HG03457 (cell line): ENCODE measurements around the gene YOD1.

ENCODE experiments used
- ATAC-seq: cut with Tn5 transposase; IDR thresholded peaks from one replicate; pipeline ENCODE4 v1.9.1; 2021; ENCODE audit warnings: moderate number of reproducible peaks; ENCODE audit not compliant: unreplicated experiment

The YOD1 gene

GRCh38 chr1:207028884-207029650 lies 21.9 kb downstream of the YOD1 start:
- ATAC-seq = no peak

GRCh38 chr1:207027921-207028320 lies 23.1 kb downstream of the YOD1 start:
- ATAC-seq = no peak

DNA sequence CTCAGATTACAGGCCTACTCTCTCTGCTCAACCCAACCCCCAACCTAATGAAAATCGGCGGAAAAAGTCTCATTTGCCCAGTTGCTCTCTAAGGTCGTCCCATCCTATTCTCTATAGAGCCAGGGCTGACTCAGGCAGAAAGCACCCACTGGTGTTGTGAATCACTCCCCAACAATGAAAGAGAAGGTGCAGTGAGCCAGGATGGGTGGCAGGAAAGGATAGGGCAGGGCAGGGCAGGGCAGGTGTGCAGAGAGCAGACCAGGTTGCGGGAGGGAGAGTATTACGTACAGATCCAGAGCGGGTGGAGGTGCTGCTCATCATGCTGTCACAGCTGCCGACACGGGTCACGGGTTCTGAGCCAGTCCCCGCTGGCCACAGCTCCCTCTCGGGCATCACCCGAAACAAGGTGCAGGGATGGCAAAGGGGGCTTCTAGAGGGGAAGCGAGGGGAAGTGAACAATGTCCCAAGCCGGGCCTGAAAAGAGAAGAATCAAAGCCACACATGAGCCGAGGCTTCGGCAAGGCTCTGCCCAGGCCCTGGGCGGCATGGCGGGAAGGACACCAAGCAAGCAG lies 23.7 kb downstream of the YOD1 start:
- ATAC-seq = no peak

- no peak for ATAC-seq
Observed at GRCh38 chr1:207026104-207026534, 24.9 kb downstream of the YOD1 start.

- no peak for ATAC-seq
Observed at GRCh38 chr1:207025146-207025880, 25.7 kb downstream of the YOD1 start.

DNA sequence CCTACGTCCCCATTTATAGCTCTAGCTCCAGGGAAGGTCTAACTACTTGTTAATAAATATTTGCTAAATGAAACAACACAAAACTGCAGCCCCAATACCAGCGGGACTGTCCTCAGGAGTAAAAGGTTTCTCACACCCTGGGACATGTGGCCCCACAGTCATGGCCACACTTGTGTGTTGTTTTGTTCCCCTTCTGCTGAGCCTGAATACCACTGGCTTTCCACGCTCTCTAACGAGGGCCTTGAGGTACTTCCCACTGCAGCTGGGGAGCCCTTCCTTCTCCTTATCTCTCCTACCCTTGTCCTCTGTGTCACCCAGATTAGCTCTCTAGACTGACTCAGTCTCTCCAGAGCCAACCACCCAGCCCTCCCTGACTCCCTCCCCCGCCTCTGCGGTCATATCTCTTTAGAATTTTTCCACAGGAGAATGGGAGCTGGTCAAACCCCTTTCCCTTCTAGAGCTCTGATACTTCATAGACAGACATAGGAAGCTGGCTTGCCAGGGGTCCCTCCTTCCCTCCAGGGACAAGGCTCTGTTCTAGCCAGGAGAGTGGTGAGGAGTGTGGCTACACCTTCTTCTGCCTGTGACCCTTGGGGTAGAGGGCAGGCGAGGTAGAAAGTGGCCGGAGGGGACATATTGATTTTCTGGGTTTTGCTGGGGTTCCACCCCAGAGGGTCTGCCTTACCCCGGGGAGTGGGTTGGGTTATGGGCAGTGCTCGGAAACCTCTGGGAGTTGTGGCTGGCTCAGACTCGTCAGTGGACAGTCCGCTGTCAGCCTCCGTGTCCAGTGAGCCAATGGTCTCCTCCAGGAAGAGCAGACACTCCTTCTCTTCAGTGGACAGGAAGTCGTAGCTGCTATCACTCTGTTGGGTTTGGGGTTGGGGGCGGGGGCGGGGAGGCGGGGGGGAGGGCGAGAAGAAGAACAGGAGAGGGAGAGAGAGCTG lies 26.5 kb downstream of the YOD1 start:
- ATAC-seq = no peak

DNA sequence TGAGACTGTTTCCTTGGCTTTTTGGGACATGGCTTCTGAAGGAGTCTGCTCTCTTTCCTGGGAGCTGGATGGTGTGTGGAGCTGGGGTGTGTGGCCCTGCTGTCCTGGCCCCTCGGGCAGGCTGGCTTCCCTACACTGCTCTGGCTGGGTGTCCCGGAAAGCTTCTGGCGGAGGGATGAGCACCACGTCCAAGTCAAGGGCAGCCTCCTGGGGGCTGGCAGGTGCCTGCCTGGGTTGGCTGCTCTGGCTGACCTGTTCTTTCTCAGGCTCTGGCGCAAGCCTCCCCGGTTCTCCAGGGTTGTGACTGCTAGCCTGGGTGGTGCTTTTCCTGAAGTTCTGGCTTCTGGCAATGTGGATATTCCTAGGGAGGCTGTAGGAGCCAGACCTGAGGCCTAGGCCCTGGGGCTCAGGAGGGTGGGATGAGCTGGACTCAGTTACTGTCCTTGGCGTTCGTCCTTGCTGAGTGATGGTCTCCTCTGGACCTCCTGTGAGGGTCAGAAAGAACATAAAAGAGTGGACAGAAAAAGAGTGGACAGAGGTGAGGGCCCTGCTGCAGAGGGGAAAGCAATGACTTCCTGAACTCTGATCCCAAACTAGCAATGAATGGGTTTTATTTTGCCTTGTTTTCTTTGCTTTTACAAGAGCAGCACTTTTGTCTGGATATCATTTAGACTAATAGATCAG lies 27.9 kb downstream of the YOD1 start:
- ATAC-seq = no peak

DNA sequence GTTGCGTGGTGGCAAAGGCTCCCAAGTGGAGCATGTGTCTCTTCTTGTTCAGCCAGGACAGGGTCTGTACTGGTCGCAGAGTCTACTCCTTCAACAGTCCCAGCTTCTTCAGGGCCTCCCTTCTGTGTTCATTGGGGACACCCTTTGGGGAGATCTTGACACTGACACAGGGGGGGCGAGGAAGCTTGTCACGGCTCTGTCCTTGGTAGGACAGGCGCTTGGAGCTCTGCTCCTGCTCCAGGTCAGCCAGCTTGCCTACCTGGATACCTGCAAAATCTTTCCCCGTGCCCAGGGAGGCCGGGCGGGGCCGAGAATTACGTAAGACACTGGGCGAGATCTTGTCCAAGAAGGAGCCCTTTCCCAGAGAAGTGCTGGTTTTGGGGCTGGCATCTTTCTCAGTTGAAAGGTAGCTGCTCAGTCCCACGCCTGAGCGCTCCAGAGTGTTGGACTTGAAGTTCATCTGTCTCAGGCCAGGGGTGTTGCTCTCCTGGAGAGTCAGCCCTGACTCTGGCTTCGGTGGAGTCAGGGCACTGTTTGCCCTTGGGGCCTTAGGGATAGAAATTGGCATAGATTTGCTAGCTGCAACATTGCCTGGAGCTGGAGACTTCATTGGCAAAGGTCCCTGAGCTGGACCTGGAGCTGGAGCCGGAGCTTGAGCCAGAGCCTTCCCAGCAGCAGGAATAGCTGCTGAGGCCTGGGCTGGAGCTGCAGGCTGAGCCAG lies 29.0 kb downstream of the YOD1 start:
- ATAC-seq = no peak

DNA sequence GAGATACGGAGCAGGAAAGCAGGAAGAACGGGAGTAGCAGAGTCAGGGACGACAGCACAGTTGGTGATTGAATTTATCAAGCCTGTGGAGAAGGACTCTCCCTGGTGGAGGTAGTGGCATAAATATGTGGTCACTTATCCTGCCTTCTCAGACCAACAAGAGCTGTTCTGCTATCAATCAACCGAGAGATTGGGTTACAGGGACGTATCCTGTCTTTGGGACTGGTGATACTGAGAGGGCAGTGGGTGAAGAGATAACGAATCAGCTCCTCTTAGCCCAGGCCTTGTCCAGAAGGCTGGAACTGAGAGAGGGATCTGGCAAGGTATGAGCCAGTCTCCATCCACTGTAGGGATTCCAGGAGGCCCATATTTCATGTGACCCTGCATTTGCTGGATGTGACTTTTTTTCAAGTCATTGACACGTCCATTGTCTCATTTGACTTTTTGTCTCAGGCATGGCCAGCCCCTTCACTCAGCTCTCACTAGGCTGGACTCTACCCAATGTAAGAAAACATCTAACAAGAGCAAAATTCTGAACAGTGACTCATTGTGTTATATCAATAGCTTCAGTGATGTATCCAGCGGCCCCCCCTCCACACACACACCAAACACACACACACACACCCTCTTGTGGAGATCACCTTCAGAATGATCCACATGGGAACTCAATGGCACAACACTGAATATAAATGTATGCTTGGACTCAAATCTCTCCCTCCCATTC lies 29.7 kb downstream of the YOD1 start:
- ATAC-seq = no peak

DNA sequence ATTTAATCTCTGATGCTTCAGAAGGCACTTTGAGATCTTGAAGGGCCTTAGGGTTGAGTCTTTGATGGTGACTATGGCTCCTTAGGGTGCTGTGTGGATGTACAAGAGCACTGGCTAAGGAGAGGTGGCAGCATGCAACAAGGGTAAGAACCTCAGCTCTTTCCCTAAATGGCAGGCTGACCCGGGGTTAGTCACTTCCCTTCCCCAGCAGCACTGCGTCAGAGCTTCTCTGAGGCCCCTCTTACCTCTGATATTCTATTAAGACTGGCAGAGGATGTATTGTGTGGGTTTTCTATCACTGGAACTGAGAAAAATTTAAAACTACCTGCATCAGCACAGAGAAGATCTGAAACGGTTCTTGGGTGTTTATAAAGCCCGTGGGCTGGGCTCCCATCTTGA lies 30.3 kb downstream of the YOD1 start:
- no peak for ATAC-seq

- ATAC-seq = no peak
Observed at GRCh38 chr1:207020065-207020708, 30.8 kb downstream of the YOD1 start.

DNA sequence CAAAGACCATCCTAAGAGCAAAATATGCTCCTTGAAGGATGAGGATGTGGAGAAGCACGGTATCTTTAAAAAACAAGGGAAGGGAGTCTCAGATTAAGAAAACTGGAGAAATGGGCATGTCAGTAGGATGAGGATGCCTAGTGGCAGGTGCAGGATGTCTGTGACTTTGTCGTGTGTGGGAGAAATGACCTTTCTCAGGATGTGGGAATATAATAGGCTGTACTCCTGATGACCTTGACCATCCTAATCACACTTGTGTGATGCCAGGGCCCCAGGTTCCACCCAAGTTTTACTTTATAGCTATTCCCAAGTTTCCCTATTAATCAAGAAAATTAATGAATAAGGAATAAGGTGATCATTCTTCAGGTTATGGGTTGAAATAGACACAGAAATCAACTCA lies 31.3 kb downstream of the YOD1 start:
- no peak for ATAC-seq

DNA sequence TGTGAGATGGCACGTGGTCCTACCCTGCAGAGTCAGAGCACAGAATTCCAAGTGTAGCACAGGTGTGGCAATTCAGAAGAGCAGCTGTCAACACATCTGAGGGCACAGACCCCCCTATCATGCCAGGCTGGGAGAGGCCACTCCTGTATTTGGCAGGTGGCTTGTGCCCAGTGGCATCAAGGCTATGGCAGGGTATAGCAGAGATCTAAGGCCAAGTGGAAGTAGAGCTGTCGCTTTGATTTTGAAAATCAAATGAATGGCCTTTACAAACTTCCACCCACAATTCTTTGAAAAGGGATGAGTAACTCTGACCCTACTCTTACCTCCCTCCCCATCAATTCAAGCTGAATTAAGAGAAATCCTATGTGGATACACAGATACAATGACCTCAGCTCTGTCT lies 31.8 kb downstream of the YOD1 start:
- ATAC-seq = no peak

DNA sequence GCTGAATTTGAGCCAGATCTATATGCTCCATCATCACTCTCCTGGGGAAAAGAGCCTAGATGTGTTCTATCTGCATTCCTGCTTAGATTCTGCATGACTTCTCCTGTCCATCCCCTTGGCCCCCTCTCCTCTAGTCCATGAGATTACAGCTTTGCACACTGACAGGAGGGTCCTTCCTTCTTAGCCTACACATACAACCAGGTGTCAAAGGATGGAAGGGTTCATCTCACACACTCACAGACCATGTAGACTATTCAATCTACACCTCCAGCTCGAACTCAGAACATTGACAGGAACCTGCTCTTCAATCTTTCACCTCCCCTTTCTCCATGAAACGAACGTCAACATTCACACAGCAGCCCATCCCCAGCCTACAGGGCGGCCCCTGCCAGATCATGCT lies 32.3 kb downstream of the YOD1 start:
- ATAC-seq = no peak

DNA sequence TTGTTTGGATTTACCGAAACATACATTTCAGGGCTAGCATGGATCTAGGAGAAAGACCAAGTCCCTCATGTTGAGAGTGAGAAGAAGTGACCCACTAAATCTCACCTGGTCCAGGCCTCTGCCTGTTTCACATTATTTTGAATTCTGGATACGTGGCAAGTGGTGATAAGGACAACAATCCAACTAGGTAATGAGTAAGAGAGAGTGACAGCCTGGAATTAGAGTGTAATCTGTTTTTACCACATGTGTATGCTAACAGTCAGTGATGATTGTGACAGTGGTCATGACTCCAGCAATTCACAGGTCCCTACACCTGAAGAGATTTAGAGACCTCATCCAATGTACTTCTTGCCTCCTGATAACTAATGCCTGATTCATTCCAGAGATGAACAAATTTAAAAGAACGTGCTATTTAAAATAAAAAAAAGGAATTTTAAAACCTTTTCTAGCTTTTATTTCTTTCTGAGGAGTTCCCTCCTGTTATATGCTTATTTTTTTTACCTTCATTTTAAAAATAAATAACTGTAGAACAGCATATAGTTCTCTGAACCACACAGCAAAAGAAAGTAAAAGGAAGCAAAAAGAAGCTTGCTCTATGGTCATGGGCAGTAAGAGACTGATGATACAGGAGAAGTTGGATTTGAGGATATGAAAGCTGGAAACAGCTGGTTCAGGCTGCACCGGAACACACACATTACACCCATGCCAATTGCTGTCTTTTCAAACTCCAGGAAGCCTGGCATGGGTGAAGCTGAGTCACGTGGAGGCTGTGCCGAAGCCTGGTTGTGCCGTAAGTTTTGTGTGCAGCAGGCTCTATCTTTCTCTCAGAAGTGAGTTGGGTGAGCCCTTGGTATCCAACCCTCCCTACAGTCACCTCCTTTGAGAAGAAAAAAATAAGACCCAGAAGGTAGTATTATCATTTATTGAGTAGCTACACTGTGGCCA lies 33.1 kb downstream of the YOD1 start:
- no peak for ATAC-seq

GRCh38 chr1:207015791-207016190 lies 35.2 kb downstream of the YOD1 start:
- no peak for ATAC-seq

DNA sequence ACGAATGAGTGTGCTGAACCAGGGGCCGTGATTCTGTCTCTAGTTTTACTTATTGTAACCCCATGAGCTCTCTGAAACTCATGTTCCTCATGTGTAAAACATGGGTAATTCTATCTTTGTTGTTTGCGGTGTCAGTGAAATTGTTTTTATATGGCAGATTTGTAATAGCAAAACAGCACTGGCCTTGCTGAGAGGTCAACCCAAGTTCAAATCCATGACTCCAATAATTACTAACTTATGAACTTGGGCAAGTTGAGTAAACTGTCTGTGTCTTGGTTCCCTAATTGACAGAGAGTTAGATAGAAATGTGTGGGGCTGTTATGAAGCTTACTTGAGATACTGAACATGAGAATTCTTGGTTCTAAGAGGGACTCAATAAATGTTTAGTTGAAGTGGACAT lies 36.3 kb downstream of the YOD1 start:
- no peak for ATAC-seq
